Stimulated activated effector memory CD8-positive, alpha-beta T cell treated with anti-CD3 and anti-CD28 coated beads, Interleukin-12 subunit alpha, Interleukin-12 subunit beta, amount 100 ng/mL, for 72 hours (primary cell): ENCODE measurements around the gene GAS6.

ENCODE experiments used
- ATAC-seq: fragments of 150-1000 bp; cut with Tn5 transposase; 2 replicates; pipeline ENCODE4 v1.10.0; 2021
- DNase-seq, 2 donors: peaks; one replicate each; pipeline ENCODE4 v3.0.0; 2021 to 2022; ENCODE audit warnings: low spot score in 2 of 2
- H3K27ac Mint-ChIP-seq: one replicate; pipeline ENCODE4 v1.8.0; 2022; ENCODE audit warnings: mild to moderate bottlenecking, mixed read lengths
- H3K36me3 Mint-ChIP-seq: one replicate; pipeline ENCODE4 v1.8.0; 2022; ENCODE audit warnings: mild to moderate bottlenecking, mixed read lengths
- H3K4me1 Mint-ChIP-seq: one replicate; pipeline ENCODE4 v1.8.0; 2022; ENCODE audit warnings: mixed read lengths
- H3K4me3 Mint-ChIP-seq: one replicate; pipeline ENCODE4 v1.8.0; 2022; ENCODE audit warnings: mild to moderate bottlenecking, mixed read lengths
- H3K9me3 Mint-ChIP-seq: one replicate; pipeline ENCODE4 v1.8.0; 2022; ENCODE audit warnings: mixed read lengths

The GAS6 gene

DNA sequence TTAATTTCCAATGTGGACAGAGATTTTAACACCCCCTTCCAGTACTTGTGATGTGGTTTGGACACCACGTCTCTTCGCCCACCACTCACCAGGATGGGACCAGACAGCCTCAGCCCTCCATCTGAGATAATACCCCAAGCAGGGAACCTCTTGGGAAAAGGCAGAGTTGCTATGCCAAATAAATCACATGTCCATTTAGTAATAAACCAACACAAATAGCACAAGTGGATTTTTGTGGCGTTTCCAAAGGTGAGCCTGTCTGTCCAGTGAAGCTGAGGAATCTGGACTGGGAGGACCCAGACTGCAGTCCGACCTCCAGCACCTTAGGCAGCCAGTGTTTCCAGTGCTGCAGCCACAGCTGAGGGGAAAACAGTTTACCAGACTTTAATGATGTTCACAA, 34.1 kb upstream of the GAS6 start:
- peak in 1 of 2 donors; percentile 34 for DNase-seq
- H3K27ac Mint-ChIP-seq = no peak overlapping the region
- H3K9me3 Mint-ChIP-seq = no peaks in the 10 kb centered on the region

DNA sequence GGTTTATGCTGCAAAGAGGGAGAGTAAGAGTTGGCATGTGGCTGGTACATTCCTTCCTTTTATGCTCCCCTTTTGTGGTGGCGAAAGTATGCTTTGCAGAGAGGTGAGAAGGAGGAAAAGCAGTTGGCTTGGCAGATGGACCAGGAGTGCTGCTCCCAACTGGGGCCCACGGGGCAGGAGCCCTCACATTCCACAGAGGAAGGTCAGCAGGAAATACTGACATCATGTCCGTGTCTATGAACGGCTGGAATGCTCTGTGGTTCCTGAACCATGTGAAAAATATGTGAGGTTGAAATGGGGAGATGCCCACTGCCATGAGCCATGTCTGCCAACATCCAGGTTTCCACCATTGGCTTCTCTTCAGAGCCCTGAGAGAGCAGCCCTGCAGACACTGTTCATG, 33.3 kb upstream of the GAS6 start:
- DNase-seq = no peak
- no peaks in the 10 kb centered on the region for H3K9me3 Mint-ChIP-seq

More for the DNA sequence above, 34.1 kb upstream of the GAS6 start:
- no peak for ATAC-seq
- Mint-ChIP-seq H3K4me1 (no peaks in the 10 kb centered on the region), H3K36me3 (no peaks in the 10 kb centered on the region), H3K4me3 (no peak overlapping the region)

DNA sequence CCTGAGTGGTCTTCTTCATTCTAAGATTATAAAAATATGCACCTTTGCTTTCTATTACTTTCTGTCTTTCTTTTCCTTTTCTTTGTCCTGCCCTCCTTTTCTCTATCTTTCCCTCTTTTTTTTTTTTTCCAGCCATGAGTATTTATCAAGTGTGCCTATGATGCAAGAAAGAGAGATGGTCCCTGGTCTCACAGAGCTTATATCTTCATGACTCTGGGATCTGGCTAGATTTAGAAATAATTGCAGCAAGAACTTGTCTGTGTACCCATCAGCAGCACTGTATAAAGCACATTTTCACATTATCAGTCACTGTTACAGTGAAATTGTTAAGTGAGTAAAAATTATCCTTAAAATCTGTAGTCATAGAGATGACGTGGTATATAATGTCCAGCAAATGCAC, 31.6 kb upstream of the GAS6 start:
- no peaks in the 10 kb centered on the region for H3K36me3 Mint-ChIP-seq
- no peak for ATAC-seq
- H3K9me3 Mint-ChIP-seq = no peaks in the 10 kb centered on the region
- H3K4me3 Mint-ChIP-seq = no peak overlapping the region
- H3K27ac Mint-ChIP-seq = no peak overlapping the region
- no peaks in the 10 kb centered on the region for H3K4me1 Mint-ChIP-seq
- no peak for DNase-seq

More for the DNA sequence above, 33.3 kb upstream of the GAS6 start:
- Mint-ChIP-seq H3K36me3 (no peaks in the 10 kb centered on the region), H3K4me3 (no peak overlapping the region), H3K4me1 (no peaks in the 10 kb centered on the region), H3K27ac (peak overlapping the region; percentile 32)
- no peak for ATAC-seq

DNA sequence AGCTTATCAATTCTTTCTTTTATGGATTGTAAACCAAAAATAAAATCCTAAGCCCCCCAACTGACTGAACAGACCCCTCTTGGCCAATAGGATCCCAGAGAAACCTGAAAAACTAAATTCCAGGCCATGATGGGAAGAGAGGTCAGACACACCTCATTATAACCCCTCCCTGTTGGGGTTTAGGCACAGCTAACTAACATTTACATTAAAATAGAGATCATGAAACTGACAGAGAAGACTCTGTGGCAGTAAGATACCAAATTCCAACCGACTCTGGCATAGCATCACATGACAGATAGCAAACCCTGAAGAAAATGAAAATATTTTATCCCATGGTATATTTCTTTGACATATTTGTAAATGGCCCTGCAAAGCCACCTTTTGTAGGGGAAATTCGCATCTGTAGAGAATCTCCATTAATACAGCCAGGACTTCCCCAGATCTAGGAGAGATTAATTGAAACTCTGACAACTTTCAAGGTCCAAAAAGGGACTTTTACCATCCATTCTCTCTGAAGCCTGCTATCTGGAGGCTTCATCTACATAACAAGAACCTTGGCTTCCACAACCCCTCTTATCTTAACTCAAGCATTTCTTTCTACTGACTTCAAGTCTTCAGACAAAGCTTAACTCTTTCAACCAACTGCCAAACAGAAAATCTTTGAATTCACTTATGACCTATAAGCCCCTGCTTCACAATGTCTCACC, 27.1 kb upstream of the GAS6 start:
- Mint-ChIP-seq H3K36me3 (no peaks in the 10 kb centered on the region), H3K4me1 (no peaks in the 10 kb centered on the region), H3K27ac (no peak overlapping the region), H3K4me3 (no peak overlapping the region), H3K9me3 (no peaks in the 10 kb centered on the region)
- ATAC-seq = no peak
- DNase-seq = no peak

DNA sequence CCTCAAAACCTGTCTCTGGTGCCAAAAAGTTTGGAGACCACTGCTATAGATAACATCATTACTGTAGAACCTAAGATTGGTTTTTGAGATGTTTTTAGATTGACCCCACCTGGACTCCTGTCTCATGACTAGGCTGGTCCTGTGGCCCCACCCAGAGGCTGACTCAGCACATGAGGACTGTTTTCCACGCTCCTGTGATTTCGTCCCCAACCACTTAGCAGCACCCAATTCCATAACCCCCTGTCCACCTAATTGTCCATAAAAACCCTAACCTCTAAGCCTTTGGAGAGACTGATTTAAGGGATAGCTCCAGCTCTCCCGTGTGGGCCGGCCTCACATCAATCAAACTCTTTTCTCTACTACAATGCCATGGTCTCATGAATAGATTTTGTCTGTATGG, 25.6 kb upstream of the GAS6 start:
- H3K4me3 Mint-ChIP-seq = no peak overlapping the region

DNA sequence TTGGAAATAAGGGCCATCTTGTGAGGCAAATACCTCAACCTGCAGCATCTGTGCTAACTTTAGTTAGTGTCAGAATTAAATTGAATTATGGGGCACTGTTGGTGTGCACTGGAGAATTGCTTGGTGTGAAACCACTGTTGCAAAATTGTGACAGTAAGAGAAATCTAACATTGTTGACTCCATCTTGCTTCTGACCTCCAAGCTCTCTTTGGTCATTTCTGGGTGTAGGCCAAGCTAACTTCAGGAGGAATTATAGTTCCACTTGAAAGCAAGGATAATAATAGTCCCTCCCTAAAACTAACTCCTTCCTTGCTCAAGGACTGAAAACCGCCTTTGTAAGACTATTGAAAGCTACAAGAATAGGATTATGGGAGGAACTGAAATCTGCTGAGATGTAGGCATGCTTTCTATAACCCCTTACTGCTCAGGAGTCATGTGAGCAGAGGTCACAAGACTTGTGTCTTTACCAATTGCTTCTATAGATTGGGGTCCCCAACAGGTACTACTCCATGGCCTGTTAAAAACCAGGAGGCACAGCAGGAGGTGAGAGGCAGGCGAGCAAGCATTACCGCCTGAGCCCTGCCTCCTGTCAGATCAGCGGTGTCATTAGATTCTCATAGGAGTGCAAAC, 24.9 kb upstream of the GAS6 start:
- ATAC-seq (no peak), DNase-seq (peak in 1 of 2 donors; percentile 37)
- Mint-ChIP-seq H3K9me3 (no peaks in the 10 kb centered on the region), H3K4me1 (no peaks in the 10 kb centered on the region), H3K36me3 (no peaks in the 10 kb centered on the region), H3K4me3 (no peak overlapping the region), H3K27ac (no peak overlapping the region)

More for the DNA sequence above, 25.6 kb upstream of the GAS6 start:
- ATAC-seq (no peak), DNase-seq (peak in 1 of 2 donors; percentile 38)
- H3K36me3 Mint-ChIP-seq = no peaks in the 10 kb centered on the region
- no peak overlapping the region for H3K27ac Mint-ChIP-seq
- no peaks in the 10 kb centered on the region for H3K9me3 Mint-ChIP-seq
- no peaks in the 10 kb centered on the region for H3K4me1 Mint-ChIP-seq

DNA sequence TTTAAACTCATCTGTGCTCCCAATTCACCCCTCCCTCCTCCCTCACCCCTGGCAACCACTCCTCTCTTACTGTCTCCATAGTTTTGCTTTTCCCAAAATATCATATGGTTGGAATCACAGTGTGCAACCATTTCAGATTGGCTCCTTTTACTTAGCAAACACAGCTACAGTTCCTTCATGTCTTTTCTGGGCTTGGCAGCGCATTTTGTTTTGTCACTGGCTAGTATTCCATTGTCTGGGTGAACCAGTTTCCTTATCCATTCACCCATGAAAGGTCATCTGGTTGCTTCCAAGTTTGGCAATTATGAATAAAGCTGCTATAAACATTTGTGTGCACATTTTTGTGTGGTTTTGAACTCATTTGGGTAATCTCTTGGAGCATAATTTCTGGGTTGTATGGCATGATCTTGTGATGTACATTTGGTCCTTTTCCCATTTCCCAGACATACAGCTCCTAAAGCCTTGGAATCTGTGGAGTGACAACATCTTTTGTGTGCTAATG, 23.9 kb upstream of the GAS6 start:
- no peak for DNase-seq
- Mint-ChIP-seq H3K36me3 (no peaks in the 10 kb centered on the region), H3K27ac (no peak overlapping the region), H3K4me1 (no peaks in the 10 kb centered on the region), H3K9me3 (no peaks in the 10 kb centered on the region), H3K4me3 (no peak overlapping the region)
- ATAC-seq = no peak

DNA sequence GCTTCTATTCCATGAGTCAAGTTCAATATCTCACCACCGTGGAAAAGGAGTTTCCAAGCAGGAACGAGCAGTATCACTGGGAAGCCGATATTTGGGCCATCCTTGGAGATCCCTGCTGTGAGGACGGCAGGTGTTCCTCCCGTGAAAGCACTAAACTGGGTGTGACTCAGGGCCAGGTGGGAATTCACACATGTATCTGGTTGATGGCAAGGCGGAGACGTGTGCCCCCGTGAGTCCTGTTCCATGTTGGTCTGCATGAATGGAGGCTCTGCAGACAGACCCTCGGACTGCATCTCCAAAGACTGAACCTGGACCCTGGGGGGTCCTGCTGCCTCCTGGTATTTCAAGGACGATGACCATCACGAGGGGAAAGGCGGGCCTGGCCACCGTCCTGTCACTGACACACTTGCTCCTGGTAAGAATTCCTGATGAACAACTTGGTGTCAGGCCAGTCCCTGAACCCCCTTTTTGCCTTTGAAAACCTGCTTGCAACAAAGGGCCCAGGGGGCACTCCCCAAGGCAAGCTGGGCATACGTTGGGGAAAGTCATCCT, 22.8 kb upstream of the GAS6 start:
- Mint-ChIP-seq H3K36me3 (no peaks in the 10 kb centered on the region), H3K27ac (no peak overlapping the region), H3K4me1 (peaks cover 3% of the 10 kb centered on the region), H3K4me3 (no peak overlapping the region), H3K9me3 (no peaks in the 10 kb centered on the region)
- DNase-seq (peak in 1 of 2 donors; percentile 33), ATAC-seq (no peak)

DNA sequence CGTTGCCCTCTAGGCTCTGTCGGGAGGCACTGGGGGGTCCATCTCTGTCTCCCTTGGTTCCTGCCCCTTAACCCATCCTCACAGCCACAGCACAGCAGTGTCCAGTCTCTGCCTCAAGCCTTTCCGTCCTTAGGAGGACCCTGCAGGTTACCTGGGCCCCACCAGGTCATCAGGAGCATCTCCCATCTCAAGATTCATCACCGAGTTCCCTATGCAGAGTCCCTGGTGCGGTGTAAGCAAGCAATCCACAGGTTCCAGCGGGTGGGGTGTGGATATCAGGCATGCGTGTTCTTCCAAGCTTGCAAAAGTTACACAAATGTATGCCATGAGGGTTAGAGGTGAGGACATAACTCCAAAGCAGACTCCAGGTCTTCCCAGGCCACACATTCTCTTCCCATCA, 20.9 kb upstream of the GAS6 start:
- Mint-ChIP-seq H3K4me3 (no peak overlapping the region), H3K4me1 (peaks cover 14% of the 10 kb centered on the region), H3K36me3 (peaks cover 6% of the 10 kb centered on the region), H3K9me3 (no peaks in the 10 kb centered on the region), H3K27ac (no peak overlapping the region)
- DNase-seq (peak in 1 of 2 donors; percentile 40), ATAC-seq (no peak)

DNA sequence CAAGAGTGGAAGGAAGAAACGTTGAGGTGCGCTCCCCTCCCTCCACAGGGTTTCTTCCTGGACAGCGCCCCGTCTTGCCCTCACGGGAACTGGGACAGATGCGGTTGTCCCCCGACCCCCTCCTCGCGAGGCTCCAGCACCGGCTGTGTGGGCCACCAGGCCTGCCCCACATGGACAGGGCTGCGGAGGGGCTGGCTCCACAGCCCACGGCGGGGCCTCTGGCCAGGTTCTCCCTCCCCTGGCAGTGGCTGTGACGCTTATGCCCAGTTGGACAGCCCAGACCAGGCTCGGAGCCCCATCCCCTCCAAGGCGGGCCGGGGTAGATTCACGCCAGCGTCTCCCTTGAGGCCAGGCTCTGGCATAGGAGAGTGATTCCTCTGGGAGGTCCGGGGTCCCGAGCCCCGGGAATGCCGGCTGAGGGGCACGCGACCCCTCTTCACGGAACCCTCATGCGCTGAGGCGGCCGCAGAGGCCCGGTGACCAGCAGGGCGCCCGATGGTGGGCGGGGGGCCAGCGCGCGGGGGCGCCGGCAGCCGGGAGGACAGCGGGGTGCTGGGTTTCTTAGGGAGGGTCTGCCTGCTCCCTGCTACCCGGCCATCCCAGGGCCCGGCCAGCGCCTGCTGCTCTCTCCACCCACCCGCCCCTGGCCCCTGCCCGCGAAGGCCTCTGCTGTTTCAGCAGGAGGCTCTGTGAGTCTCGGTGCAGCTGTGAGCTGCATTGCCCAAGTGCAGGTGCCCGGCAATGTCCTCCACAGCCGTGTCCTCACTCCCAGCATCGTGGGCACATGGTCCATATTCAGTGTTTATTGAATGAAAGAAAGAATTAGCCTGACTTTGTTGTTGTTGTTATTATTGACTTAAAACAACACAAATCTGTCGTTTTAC, 20.3 kb upstream of the GAS6 start:
- peaks cover 14% of the 10 kb centered on the region for H3K4me1 Mint-ChIP-seq
- DNase-seq (peak in 1 of 2 donors; percentile 43), ATAC-seq (no peak)
- H3K36me3 Mint-ChIP-seq = peaks cover 6% of the 10 kb centered on the region
- no peak overlapping the region for H3K4me3 Mint-ChIP-seq
- H3K9me3 Mint-ChIP-seq = no peaks in the 10 kb centered on the region
- no peak overlapping the region for H3K27ac Mint-ChIP-seq

DNA sequence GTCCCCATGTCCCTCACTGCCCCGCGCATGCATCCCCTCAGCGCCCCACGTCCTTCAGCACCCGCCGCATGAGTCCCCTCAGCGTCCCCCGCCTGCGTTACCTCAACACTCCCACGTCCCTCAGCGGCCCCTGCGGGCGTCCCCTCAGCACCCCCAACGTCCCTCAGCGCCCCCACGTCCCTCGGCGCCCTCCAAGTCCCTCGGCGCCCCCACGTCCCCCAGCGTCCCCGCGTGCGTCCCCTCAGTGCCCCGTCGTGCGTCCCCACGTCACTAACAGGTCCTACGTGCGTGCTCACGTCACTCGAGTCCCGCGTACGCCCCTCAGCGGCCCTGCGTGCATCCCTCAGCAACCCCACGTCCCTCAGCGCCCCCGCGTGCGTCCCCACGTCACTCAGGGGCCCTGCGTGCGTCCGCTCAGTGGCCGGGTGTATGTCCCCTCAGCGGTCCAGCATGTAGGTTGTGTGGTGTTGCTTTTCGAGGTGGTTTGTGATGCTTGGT, 19.5 kb upstream of the GAS6 start:
- H3K4me1 Mint-ChIP-seq = peaks cover 14% of the 10 kb centered on the region
- ATAC-seq (no peak), DNase-seq (no peak)
- H3K4me3 Mint-ChIP-seq = no peak overlapping the region
- no peaks in the 10 kb centered on the region for H3K9me3 Mint-ChIP-seq
- H3K36me3 Mint-ChIP-seq = peaks cover 6% of the 10 kb centered on the region
- H3K27ac Mint-ChIP-seq = no peak overlapping the region

DNA sequence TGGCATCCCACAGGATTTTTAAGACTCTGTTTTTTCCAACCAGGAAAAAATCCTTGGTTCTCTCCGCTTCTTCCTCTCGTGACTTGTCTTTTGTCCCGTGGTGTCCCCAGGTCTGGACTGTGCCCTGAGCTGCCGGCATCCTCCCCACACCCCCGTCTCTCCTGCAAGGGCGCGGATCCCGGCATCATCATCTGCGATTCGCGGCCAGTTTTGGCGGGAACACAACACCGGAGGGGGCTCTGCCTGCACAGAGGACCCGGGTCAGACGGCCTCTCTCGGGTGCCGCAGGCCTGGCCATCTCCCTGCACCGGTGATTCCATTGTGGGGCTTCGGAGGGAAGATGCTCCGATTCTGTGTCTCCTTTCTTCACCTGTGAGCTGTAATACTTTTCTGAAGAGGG, 18.8 kb upstream of the GAS6 start:
- Mint-ChIP-seq H3K4me3 (no peak overlapping the region), H3K9me3 (no peaks in the 10 kb centered on the region)

DNA sequence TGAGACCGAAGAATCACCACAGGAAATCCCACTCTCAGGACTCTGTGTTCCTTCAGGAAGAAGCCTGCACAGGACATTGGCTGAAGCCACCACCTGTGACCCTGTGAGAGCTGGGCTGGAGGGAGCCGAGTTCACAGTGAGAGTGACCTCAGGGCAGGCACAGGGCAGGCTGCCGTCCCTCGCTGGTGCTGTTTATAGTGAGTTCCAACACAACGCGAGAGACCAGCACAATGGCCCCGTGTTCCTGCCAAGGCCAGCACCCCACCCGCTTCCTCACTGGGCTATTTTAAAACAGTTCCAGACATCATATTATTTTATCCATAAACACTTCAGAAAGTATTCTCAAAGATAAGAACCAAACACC, 18.4 kb upstream of the GAS6 start:
- Mint-ChIP-seq H3K4me1 (peaks cover 16% of the 10 kb centered on the region), H3K4me3 (no peak overlapping the region), H3K9me3 (no peaks in the 10 kb centered on the region), H3K27ac (no peak overlapping the region), H3K36me3 (peaks cover 7% of the 10 kb centered on the region)
- ATAC-seq (no peak), DNase-seq (peak in 1 of 2 donors; percentile 34)

More for the DNA sequence above, 18.8 kb upstream of the GAS6 start:
- Mint-ChIP-seq H3K27ac (no peak overlapping the region), H3K36me3 (peaks cover 6% of the 10 kb centered on the region), H3K4me1 (peaks cover 14% of the 10 kb centered on the region)
- DNase-seq (peak in 1 of 2 donors; percentile 35), ATAC-seq (no peak)

DNA sequence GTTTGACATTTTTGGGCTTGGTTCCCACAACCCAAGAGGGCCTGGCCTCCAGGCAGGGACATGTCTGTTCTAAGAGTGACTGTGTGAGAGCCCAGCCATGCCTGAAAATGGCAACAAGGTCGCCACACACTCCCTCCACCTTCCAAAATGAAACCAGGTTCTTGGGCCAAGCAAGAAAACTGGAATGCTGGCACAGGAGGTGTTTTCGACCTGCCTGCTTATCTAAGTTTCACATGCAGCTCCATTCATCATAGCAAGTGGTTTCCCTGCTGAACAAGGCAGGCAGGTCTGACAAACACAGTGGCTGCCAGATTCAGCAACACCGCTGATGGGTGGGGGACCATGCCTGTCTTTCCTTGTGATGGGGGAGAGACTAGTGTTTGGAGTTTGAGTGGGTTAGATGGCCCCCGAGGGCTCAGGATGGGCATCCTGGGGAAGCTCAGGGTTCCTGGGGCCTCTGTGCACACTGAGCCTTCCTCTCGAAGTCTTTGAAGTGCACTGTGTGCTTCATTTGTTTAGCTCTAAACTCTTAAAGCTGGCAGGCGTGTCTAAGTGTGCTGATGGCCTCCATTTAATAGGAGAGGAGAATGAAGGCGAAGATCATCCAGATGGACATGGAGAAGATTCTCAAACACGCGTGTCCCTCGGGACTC, 17.9 kb upstream of the GAS6 start:
- Mint-ChIP-seq H3K4me3 (no peak overlapping the region), H3K27ac (peak overlapping the region; percentile 52), H3K9me3 (no peaks in the 10 kb centered on the region), H3K36me3 (peaks cover 12% of the 10 kb centered on the region), H3K4me1 (peaks cover 21% of the 10 kb centered on the region)
- DNase-seq = peak in 1 of 2 donors; percentile 38
- ATAC-seq = no peak
